Tibial artery (tissue), 4 donors: ENCODE measurements around the gene SDHA.
"Not testable (repeated sequence)": the region's sequence is repeated elsewhere in the genome, so short reads cannot be mapped to it uniquely, and the experiment has no call there.

Source experiments
- DNase-seq, 2 donors: peaks; one replicate each; pipeline ENCODE4 v3.0.0-alpha.2; 2019
- H3K27ac ChIP-seq, 2 donors: fragments of 200-600 bp; sonication (generic) in 1 of 2; 1 replicate in 1 of 2; 2 replicates in 1 of 2; pipeline ENCODE4 v1.5.1; 2018 to 2019; ENCODE audit warnings: mild to moderate bottlenecking in 1 of 2
- H3K27me3 ChIP-seq, 2 donors: fragments of 200-600 bp; sonication (generic) in 1 of 2; one replicate each; pipeline versions ENCODE4 v1.5.1 to v1.6.0; 2016 to 2019
- H3K36me3 ChIP-seq, 3 donors: fragments of 200-600 bp; sonication (generic) in 2 of 3; one replicate each; pipeline ENCODE4 v1.5.1; 2016 to 2019; ENCODE audit warnings: mild to moderate bottlenecking in 2 of 3
- H3K4me1 ChIP-seq, 4 donors: fragments of 200-600 bp; sonication (generic) in 2 of 4; 1 replicate in 3 of 4; 2 replicates in 1 of 4; pipeline ENCODE4 v1.5.1; 2016 to 2019
- H3K4me3 ChIP-seq, 2 donors: fragments of 200-600 bp; sonication (generic) in 1 of 2; 1 replicate in 1 of 2; 2 replicates in 1 of 2; pipeline ENCODE4 v1.5.1; 2018 to 2019; ENCODE audit warnings: mild to moderate bottlenecking in 2 of 2
- H3K9me3 ChIP-seq, 3 donors: fragments of 200-600 bp; sonication (generic) in 1 of 3; one replicate each; pipeline ENCODE4 v1.5.1; 2016 to 2019
- CTCF ChIP-seq, 2 experiments: fragments of 200-600 bp in 1 of 2; fragments of 450-650 bp in 1 of 2; IDR thresholded peaks; one replicate each; pipeline ENCODE4 v1.5.1; 2017 to 2019; ENCODE audit warnings: antibody characterized with exemption in 2 of 2, mild to moderate bottlenecking in 1 of 2, moderate library complexity in 1 of 2
- intact Hi-C: fragments of 100-400 bp; cut with DNase I; formaldehyde crosslinking; loops from one replicate; pipeline ENCODE4 v1.15.0; 2023; ENCODE audit warnings: low total_unique reads

Gene SDHA

GRCh38 chr5:196350-196749, 21.8 kb upstream of the SDHA start:
- Histone ChIP-seq H3K27ac (no peak overlapping the region), H3K27me3 (no peaks in the 10 kb centered on the region), H3K36me3 (peaks cover 0 to 17% (median 11%) of the 10 kb centered on the region in 3 donors), H3K4me3 (no peak overlapping the region), H3K9me3 (no peaks in the 10 kb centered on the region), H3K4me1 (peaks cover 0 to 6% (median 4%) of the 10 kb centered on the region in 4 donors)
- intact Hi-C loops, result no loop called here
- DNase-seq, result no peak
- TF ChIP-seq CTCF (IDR thresholded peaks at IDR 0.05), result no peak

GRCh38 chr5:197031-197430, 21.1 kb upstream of the SDHA start:
- H3K9me3 ChIP-seq, H3K4me3 ChIP-seq, H3K27ac ChIP-seq, H3K4me1 ChIP-seq, DNase-seq, intact Hi-C loops, H3K27me3 ChIP-seq: not testable (repeated sequence)
- peaks cover 0 to 17% (median 11%) of the 10 kb centered on the region in 3 donors for H3K36me3 ChIP-seq

GRCh38 chr5:197892-198489, 20.1 kb upstream of the SDHA start:
- H3K36me3 ChIP-seq, result peaks cover 0 to 22% (median 18%) of the 10 kb centered on the region in 3 donors
- no peak overlapping the region for H3K27ac ChIP-seq
- intact Hi-C loops, result no loop called here
- no peak overlapping the region for H3K4me3 ChIP-seq
- no peaks in the 10 kb centered on the region for H3K27me3 ChIP-seq
- DNase-seq, result no peak
- no peak for TF ChIP-seq CTCF (IDR thresholded peaks at IDR 0.05)
- no peaks in the 10 kb centered on the region for H3K9me3 ChIP-seq
- no peaks in the 10 kb centered on the region for H3K4me1 ChIP-seq

GRCh38 chr5:198516-199196, 19.5 kb upstream of the SDHA start:
- Histone ChIP-seq H3K4me1 (no peaks in the 10 kb centered on the region), H3K9me3 (no peaks in the 10 kb centered on the region), H3K36me3 (peaks cover 4 to 29% (median 25%) of the 10 kb centered on the region in 3 donors), H3K4me3 (no peak overlapping the region), H3K27ac (no peak overlapping the region), H3K27me3 (no peaks in the 10 kb centered on the region)
- intact Hi-C loops, result no loop called here
- no peak for TF ChIP-seq CTCF (IDR thresholded peaks at IDR 0.05)
- DNase-seq, result peak in 1 of 2 donors; percentile 9

- H3K9me3 ChIP-seq, result no peaks in the 10 kb centered on the region
- TF ChIP-seq CTCF (IDR thresholded peaks at IDR 0.05), result no peak
- no peaks in the 10 kb centered on the region for H3K27me3 ChIP-seq
- DNase-seq, result no peak
- H3K4me3 ChIP-seq, result no peak overlapping the region
- H3K4me1 ChIP-seq, result no peaks in the 10 kb centered on the region
- intact Hi-C loops, result no loop called here
- H3K36me3 ChIP-seq, result peaks cover 11 to 36% (median 31%) of the 10 kb centered on the region in 3 donors
- H3K27ac ChIP-seq, result no peak overlapping the region
These were observed 18.7 kb upstream of the SDHA start for GRCh38 chr5:199197-199949.
